Activated CD4-positive, CD25-positive, alpha-beta regulatory T cell treated with anti-CD3 and anti-CD28 coated beads, Interleukin-2, amount 50 U/mL, for 24 hours (primary cell): ENCODE measurements around the gene OXSR1.
"Not testable (repeated sequence)": the region's sequence is repeated elsewhere in the genome, so short reads cannot be mapped to it uniquely, and the experiment has no call there.

Experiments used
- ATAC-seq, 2 donors: fragments of 150-1000 bp; cut with Tn5 transposase; one replicate each; pipeline ENCODE4 v1.10.0; 2021; ENCODE audit warnings: mild to moderate bottlenecking in 1 of 2, moderate library complexity in 1 of 2

The OXSR1 gene

GRCh38 chr3:38146504-38146903 lies 18.8 kb upstream of the OXSR1 start:
- ATAC-seq: no peak

- ATAC-seq: no peak
Measured at GRCh38 chr3:38147421-38147820, 17.9 kb upstream of the OXSR1 start.

DNA sequence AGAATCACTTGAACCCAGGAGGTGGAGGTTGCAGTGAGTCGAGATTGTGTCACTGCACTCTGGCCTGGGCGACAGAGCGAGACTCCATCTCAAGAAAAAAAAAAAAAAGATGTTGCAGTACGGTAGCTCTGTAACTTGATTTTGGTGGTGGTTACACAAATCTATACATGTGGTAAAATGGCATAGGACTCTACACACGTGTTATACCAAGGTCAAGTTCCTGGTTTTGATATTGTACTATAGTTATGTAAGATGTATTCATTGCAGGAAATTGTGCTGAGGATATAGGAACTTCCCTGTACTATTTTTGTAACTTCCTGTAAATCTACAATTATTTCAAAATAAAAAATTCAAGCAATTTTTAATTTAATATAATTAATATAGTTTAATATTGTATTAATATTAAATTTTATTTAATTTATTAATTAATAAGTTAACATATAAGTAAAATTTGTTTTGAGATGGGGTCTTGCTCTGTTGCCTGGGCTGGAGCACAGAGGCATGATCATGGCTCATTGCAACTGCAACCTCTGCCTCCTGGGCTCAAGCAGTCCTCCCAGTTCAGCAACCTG lies 16.9 kb upstream of the OXSR1 start:
- no peak for ATAC-seq

DNA sequence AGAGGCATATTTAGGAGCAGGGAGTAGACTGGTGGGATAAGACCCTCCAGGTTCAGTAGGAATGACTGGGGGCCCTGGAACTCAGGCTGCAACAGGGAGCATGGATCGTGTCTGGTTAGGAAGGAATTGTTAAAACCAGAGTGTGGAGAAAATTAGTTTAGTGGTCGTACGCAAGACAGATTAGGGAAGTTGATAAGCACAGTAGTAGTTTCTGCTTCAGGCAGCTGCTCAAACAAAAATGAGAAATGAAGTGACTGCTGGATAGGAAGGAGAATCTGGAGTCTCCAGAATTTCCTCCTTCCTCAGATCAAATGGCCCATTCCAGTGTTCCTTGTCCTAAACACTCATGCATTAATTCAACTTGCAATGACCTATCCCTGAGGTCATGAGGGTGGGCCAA lies 15.6 kb upstream of the OXSR1 start:
- ATAC-seq: no peak

- no peak for ATAC-seq
Measured at GRCh38 chr3:38150780-38151528, 14.4 kb upstream of the OXSR1 start.

DNA sequence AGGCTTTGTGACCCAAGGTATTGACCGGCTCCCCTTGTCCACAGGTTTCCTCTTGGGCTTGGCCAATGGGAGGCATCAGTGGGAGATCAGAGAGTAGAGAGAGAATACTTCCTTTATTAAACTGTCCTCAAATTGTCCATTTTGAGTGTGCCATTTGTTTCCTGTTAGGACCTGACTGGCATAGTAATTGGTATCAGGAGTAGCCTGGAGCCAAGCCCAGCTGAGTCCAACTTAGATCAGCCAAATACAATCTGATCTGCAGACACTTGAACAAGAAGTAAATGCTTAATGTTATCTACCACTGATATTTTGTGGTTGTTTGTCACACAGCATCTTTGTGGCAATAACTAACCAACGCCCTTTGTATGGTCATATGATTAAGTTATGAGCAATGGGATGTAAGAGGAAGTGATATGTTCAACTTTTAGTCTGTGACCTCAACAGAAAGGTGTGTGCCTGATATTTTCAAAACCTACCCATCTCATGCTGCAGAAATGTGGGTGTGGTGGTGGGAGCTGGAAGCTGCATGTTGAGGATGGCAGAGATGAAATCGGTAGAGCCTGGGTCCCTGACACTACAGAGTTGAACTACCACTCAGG lies 13.6 kb upstream of the OXSR1 start:
- ATAC-seq: peak; percentile 71 to 83

GRCh38 chr3:38152609-38153008 lies 12.7 kb upstream of the OXSR1 start:
- no peak for ATAC-seq

GRCh38 chr3:38153221-38153620 lies 12.1 kb upstream of the OXSR1 start:
- ATAC-seq: no peak

GRCh38 chr3:38154033-38154494 lies 11.3 kb upstream of the OXSR1 start:
- ATAC-seq: no peak

DNA sequence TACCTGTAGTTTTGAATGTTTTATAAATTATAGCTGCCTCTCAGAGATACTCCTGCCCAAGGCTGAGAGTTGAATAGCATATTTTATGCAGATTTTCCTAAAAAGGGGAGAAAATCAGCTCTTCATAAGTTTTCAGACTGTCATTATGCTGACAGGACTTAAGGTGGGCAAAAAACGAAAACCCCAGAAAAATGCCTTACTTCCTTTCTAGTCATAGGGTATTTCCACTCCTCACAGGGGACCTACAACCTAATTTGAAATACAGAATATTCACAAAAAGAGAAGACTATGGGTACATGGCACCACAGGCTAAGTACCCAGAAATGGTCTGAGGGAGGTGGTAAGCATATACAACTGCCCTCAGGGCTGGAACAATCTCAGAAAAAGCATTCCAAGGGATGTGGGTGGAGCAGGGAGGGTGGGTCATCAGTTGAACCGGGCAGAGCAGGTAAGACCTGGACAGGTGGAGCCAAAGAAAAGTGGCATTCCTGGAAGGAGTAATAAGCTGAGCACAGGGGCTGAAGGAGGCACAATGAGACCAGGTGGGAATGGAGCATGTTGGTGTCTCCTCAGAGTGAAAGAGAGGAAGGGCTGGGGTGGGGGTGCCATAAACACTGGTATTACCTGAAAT lies 10.6 kb upstream of the OXSR1 start:
- peak; percentile 30 to 34 for ATAC-seq

GRCh38 chr3:38155825-38156224 lies 9.5 kb upstream of the OXSR1 start:
- no peak for ATAC-seq

GRCh38 chr3:38157117-38157516 lies 8.2 kb upstream of the OXSR1 start:
- no peak for ATAC-seq

DNA sequence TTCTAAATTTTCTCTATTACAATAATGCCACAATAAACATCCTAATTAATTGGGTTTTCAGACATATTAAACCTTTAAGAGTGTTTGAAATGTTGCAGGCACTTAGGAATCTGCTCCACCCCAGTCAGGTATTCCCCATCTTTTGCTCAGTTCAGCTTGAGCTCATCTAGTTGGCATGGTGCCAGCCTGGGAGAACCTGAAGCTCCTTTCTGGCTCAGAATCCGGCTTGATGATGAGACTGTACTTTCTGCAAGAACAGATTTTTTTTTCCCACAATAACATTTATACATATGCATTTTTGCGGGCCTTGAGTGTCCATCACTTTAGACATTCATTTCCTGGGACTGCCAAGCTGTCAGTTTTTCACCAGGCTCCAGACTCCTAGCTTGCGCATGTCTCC lies 7.7 kb upstream of the OXSR1 start:
- ATAC-seq: no peak

DNA sequence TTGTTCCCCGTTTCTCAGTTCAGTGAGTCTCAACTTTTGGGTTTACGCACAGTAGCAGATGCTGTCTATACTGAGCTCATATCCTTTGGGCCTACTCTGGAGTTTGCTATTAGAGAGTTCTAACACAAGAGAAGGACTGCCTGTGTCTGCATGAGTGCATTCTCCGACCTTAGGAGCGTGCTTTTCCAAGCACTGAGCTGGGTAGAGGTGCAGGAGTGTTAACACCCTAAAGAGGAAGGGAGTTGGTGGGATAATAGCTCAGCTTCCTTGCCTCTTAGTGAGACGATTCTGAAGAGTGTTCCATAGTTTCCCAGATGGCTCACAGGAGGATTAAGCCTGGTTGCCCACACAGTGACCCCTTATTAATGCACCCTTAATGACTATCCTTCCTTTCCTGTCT lies 6.9 kb upstream of the OXSR1 start:
- ATAC-seq: no peak

GRCh38 chr3:38160704-38161103 lies 4.6 kb upstream of the OXSR1 start:
- not testable (repeated sequence) for ATAC-seq

DNA sequence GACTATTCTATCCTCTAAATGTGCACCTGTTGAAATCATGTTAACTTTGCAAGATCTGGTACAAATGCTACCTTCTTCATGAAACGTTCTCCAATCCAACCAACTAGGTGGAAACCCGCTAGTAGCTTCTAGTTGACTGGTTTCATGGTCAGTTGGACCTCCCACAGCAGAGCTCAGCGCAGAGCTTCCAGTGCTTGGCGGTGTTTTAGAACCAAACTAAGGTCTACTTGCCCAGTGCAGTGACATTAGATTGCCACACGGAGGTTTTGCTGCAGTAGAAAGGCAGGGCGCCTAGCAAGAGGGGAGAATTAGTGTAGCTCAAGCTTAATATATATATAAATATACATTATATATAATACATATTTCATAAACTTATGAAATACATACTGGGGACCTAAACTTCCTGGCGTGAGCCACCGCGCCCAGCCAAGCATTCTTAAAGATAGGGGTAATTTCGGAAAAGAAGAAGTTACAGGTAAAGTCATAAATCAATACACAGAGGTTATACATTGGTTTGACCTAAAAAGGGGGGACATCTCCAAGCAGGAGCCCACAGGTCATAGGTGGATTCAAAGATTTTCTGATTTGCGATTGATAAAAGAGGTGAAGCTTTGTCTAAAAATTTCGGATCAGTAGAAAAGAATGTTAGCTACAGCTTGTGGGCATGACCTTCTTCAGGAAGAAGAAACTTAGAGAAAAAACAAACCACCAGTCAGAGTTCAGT lies 2.1 kb upstream of the OXSR1 start:
- no peak for ATAC-seq

DNA sequence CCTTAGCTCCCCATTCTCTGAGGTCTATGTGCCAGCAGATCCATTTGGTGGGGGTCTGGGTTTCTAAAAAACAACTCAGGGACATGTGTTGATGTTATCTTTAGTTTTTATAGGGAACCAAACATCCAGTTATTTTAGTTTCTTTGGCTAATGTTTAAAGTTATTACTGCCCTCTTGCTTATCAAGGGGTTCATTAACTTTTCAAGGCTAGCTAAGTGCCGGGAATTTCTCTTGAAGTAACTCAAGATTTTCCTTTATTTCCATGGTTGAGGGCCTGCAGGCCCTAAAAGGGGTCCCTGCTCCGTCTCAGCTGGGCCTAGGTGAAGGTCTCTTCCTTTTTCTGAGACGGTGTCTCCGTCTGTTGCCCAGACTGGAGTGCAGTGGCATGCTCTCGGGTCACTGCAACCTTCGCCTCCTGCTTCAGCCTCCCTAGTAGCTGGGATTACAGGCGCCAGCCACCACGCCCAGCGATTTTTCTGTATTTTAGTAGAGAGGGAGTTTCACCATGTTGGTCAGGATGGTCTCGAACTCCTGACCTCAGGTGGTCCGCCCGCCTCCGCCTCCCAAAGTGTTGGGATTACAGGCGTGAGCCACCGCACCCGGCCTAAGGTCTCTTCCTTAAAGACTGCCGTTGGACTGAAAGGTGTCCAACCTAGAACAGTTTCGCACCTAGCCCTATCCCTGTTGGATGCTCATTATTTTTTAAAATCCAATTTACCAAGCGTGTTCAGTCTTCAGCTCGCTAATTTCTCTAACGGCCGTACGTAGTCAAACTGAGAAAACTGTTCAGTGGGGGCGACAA lies 1.3 kb upstream of the OXSR1 start:
- no peak for ATAC-seq

DNA sequence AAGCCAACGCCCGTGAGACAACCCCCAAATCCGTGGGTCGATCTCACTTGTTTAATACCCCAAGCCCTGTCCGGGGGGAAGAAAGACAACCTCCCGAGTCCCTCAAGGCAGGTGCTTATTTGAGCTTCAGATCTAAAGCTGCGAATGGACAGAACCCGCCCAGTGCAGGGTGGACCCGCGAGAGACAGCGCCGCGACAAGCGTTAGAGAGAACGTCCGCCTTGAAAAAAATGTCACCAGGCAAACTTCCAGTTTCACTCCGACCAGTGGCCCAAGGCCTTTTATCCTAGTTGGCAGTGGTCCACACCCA lies 740 bp upstream of the OXSR1 start:
- peak; percentile 5 to 8 for ATAC-seq

- ATAC-seq: peak in 1 of 2 donors; percentile 3
Measured at GRCh38 chr3:38165722-38166387, 518 bp downstream of the OXSR1 start.

DNA sequence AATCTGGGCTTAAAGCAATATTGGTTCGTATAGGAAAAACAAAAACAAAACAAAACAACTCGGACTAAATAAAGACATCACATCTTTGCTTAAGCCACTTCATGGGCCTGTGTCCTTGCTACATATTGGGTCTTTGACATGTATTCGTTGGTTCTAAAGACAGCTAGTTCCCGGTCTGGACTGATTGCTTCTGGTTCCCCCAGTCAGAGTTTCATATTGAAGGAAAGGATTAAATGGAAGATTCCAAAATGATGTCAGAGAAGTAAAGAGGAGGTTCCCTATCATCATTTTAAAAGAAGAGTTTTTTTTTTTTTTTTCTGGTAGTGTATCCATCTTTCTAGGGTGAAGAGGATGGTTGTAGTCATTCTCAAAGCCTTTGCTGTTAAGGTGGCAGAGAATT lies 2.3 kb downstream of the OXSR1 start:
- ATAC-seq: no peak

GRCh38 chr3:38168151-38169026 lies 3.1 kb downstream of the OXSR1 start:
- ATAC-seq: no peak
